GM19043 (cell line): Measurements from ENCODE around the gene SYNDIG1L.
"Not testable (repeated sequence)": the region's sequence is repeated elsewhere in the genome, so short reads cannot be mapped to it uniquely, and the experiment has no call there.

Experiments used
- ATAC-seq: cut with Tn5 transposase; IDR thresholded peaks from one replicate; pipeline ENCODE4 v1.9.1; 2021; ENCODE audit warnings: low read depth; ENCODE audit not compliant: unreplicated experiment

Gene SYNDIG1L

DNA sequence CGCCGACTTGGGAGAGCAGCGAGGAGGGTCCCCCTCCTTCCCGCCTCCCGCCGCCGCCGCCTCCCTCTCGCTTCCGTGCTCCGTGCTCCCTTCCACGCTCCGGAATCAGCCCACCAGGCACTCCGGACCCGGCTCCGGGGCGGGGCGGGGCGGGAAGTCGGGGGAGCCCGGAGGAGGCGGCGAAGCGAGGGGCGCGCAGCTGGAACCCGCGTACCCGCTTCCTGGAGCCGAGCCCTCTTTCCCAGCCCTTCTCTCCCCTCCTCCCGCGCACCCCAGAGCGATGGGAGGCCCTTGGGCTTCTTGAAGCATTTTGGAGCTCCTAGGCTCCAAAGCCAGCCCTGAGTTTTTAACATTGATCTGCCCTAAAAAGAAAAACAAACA, at the start of gene SYNDIG1L:
Gene SYNDIG1L, minus strand, starts transcription at position 9 of the 381 bp plus-strand sequence. CDS start 16,466 bp downstream, outside the sequence.
- ATAC-seq, result no peak

- no peak for ATAC-seq
These were observed 49.7 kb upstream of the SYNDIG1L start for GRCh38 chr14:74475678-74476077.

GRCh38 chr14:74474376-74474775, 48.4 kb upstream of the SYNDIG1L start:
- no peak for ATAC-seq

- no peak for ATAC-seq
These were observed 46.6 kb upstream of the SYNDIG1L start for GRCh38 chr14:74472601-74473000.

GRCh38 chr14:74469548-74470518, 43.8 kb upstream of the SYNDIG1L start:
- no peak for ATAC-seq

DNA sequence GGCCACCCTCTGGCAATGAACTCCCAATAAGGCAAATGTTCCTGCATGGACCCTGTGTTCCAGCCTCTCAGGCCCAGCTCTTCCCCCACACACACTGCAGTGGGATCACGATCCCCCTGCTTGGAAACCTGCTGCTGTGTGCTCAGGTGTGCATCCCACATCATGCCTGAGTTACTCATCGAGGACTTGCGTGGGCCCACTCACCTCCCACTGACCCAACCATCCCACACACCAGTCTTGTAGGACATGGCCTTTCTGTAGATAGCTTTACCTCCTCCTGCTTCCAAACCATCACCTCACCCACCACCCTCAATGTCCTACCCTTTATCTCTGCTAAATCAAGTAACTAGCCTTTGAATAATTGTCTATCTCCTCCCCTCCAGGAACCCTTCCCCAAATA, 42.5 kb upstream of the SYNDIG1L start:
- ATAC-seq, result no peak

GRCh38 chr14:74465335-74465734, 39.3 kb upstream of the SYNDIG1L start:
- ATAC-seq, result no peak

GRCh38 chr14:74464785-74465184, 38.8 kb upstream of the SYNDIG1L start:
- no peak for ATAC-seq

GRCh38 chr14:74463697-74464096, 37.7 kb upstream of the SYNDIG1L start:
- ATAC-seq, result no peak

GRCh38 chr14:74462993-74463392, 37.0 kb upstream of the SYNDIG1L start:
- ATAC-seq, result no peak

DNA sequence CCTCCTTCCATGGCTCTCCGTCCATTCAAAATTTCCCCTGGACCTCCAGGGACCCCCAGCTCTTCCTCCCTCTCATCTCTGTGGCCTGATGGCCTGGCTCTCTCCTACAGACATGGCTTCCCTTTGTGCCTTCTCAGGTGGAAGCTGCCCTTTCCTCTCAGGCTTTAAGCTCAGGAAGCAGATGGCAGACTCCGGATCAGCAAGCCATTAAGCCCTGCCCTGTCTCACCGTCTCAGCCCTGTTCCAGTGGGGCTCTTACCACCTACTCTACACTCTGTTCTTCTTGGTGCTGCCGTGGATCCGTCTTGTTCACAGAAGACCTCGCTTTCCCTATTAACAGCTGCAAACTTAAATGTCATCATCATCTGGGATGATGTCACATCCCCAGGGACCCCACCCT, 34.0 kb upstream of the SYNDIG1L start:
- no peak for ATAC-seq

GRCh38 chr14:74459289-74459946, 33.4 kb upstream of the SYNDIG1L start:
- ATAC-seq, result no peak

DNA sequence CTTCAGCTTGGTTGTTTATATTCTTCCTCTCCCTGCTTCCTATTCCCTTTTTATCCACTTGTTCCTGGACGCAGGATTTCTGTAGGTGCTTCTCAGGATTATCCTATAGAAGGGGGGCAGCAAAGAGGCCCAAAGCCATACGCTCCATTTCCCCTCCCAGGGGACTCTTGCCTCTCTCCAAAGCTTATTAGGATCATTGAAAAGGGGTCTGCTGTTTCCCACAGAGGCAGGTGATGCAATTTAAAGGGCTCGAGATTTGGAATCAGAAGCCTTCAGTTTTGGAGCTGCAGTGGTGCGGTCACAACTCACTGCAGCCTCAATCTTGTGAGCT, 31.5 kb upstream of the SYNDIG1L start:
- no peak for ATAC-seq

DNA sequence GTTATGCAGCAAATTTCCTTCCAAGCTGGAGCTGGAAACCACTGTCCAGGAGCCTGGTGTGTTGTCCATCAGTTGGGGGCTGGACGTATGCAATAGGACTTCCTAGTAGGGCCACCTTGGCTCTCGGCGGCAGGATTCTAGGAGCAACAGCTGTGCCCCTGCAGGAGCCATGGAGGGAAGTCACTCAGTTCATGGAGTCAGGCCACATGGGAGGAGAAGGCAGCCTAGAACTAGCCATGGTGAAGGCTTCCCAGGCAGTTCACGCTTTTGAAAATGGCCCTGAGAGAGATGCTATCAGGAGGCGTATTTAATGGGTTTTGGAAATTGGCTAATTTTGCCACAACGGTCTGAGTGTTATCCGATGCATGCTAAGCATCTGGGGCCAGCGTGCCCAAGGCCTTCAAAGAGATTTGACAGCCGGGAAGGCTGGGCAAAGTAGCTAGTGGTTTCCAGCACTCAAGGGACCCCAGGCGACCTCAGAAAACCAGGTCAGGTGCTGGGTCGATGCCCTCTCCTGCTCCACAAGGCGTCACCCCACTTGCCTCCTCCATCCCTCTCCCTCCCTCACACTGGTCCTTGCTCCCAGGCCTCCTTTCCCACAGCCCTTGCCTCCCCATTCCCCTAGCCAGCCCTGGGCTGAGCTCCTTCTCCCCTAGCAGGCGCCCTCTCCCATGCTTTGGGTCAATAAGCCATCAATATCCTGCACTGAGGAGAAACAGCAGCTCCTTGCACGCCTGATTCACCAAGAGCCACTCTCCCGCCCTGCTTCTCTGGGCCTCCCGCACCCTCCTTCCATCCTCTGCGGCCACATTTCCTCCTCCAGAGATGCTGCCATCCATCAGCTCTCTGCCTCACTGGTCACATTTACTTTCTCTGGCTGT, 30.9 kb upstream of the SYNDIG1L start:
- no peak for ATAC-seq

- ATAC-seq, result not testable (repeated sequence)
These were observed 28.4 kb upstream of the SYNDIG1L start for GRCh38 chr14:74454397-74454796.

DNA sequence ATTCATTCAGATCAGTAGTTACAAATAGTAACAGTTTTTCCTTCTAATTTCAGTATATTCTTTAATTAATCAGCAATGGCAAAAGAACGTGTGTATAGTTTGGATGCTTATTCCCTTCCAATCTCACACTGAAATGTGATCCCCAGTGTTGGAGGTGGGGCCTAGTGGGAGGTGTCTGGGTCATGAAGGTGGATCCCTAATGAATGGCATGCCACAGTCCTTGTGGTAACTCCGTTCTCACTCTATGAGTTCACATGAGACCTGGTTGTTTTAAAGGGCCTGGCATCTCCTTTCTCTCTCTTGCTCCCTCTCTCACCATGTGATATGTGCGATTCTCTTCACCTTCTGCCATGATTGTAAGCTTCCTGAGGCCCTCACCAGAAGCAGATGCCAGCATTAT, 18.9 kb upstream of the SYNDIG1L start:
- no peak for ATAC-seq

DNA sequence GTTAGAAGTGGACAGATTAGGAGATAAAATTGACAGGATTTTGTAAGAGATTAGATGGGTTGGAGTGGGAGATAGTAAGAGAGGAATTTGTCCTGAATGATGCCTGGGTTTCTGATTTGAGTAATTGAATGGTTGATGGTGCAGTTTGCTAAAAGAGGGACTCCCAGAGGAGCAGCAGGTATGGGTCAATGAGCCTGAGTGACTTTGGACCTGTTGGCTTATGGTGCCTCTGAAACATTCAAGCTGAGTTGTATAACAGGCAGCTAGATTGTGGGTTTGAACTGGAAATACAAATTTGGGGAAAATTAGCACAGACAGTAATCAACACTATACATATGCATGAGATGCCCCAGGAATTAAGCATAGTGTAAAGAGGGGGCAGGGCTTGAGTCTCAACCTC, 16.7 kb upstream of the SYNDIG1L start:
- ATAC-seq, result no peak

- ATAC-seq, result no peak
These were observed 15.1 kb upstream of the SYNDIG1L start for GRCh38 chr14:74441113-74441512.

- ATAC-seq, result no peak
These were observed 12.4 kb upstream of the SYNDIG1L start for GRCh38 chr14:74438351-74438915.

GRCh38 chr14:74437496-74438053, 11.6 kb upstream of the SYNDIG1L start:
- no peak for ATAC-seq
